NT2/D1 (cell line): ENCODE data around the gene CNTROB.

ENCODE experiments used
- SUZ12 ChIP-seq: IDR thresholded peaks from 2 replicates; pipeline ENCODE4 v1.6.1; 2011; ENCODE audit not compliant: insufficient read length, insufficient read depth; ENCODE audit errors: extremely low read depth
- YY1 ChIP-seq: IDR thresholded peaks from 2 replicates; pipeline ENCODE4 v1.6.1; 2011; ENCODE audit not compliant: insufficient read length, insufficient read depth
- ZNF274 ChIP-seq: IDR thresholded peaks from 2 replicates; pipeline ENCODE4 v1.6.1; 2011; ENCODE audit warnings: mild to moderate bottlenecking, low read depth, low read length

- TF ChIP-seq YY1 (no peak), ZNF274 (no peak), SUZ12 (no peak)
These were observed 44.4 kb upstream of the CNTROB start for GRCh38 chr17:7887482-7888183.
